Activated CD8-positive, alpha-beta memory T cell treated with anti-CD3 and anti-CD28 coated beads for 48 hours (primary cell): Measurements from ENCODE around the gene ZNF532.
A peak's percentile ranks its signal among the peaks of the same experiment; 100 is the strongest.

Source experiments
- DNase-seq, 3 experiments: peaks; one replicate each; pipeline ENCODE4 v3.0.0-alpha.2; 2020; ENCODE audit warnings: low read depth in 2 of 3, low spot score in 2 of 3

ZNF532 gene

DNA sequence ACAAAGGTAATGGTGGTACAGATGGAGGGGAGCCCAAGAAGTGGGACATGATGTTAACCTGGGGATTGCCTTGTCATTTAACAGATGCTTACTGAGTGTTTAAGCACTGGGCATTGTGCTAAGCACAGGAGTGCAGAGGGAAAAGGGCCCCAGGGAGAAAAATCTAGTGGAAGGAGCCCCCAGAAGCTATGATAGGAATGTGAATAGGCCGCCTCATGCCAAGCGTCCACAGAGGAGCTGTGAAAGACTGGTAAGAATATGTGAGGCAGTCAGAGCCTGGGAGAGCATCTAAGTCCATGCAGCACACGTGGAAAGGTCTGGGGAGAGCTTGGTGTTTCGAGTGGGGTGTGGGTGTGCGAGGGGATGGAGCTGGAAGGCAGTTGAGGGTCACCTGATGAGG is 5.5 kb downstream of the ZNF532 start:
- DNase-seq = no peak

DNA sequence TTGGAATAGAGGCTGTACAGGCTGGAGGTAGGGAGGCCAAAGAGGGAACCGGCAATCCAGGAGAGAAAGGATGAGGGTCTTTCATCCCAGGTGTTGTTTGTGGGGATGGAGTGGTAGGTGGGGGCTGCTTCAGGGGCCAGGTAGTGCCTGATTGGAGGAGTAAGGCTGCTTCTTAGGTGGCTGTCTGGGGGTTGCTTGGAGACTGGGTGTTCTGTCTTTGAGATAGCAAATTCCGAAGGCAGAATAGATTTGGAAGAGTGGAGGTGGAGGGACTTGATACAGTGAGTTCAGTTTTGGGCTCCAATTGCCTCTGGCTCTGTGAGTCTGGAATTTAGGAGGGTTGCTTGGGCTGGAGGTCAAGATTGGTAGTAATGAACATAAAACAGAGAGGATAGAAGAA is 5.9 kb downstream of the ZNF532 start:
- DNase-seq = no peak

DNA sequence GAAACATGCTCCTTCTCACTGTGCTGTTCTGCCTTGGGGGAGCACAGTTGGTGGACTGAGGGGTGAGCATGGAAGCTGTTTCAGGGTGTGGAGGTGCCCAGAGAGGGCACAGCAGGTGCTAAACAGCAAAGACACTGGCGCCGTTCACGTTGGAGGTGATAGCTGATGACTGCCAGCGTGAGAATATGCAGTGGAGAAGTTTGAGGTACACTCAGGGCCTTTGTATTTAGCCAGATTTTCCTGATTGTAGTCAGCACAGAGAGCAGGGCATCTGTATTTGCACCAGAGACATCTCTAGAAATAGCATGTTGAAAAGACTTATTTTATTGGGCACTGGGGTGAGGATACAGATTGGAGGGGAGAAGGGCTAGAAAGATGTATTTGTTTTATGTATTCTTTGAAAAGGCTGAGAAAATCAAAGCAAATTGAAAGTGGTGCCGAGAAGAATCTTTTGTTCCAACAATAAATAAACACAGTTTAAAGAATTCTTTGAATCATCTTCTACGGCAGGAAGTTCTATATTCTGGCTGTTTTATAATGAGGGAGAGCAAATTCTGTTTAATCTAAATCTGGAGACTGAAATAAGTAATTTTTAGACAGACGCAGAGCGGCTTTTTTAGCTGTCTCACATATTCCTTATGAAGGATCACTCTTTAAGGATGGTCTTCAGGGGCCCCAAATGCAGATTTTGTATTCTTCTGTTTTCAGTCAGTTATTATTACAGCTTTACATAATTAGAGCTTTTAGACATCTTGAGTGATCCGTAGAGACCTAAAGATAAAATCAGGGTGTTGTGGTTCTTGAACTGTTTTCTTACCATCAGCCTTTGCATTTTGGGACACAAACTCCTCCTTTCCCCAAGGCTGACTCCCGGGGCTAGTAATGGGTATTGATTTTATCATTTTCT is 7.1 kb downstream of the ZNF532 start:
- no peak for DNase-seq

DNA sequence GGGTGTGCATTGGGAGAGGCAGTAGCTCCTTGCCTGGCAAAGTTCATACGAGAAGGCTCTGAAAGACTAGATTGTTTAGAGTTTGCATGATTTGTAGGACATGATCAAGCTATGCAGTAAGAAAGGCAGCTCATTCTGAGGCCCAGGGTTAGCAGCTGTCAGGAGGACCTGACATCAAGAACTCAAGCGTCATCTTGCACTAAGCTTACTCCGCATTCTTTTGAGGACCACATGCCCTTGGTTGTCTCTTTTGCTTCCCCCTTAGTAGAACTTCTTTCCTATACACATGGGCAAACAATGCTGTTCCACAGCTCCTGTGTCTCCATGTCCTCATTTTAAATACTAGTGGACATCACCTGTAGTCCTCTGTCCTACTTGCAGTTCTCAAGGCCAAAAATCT is 14.0 kb downstream of the ZNF532 start:
- no peak for DNase-seq

DNA sequence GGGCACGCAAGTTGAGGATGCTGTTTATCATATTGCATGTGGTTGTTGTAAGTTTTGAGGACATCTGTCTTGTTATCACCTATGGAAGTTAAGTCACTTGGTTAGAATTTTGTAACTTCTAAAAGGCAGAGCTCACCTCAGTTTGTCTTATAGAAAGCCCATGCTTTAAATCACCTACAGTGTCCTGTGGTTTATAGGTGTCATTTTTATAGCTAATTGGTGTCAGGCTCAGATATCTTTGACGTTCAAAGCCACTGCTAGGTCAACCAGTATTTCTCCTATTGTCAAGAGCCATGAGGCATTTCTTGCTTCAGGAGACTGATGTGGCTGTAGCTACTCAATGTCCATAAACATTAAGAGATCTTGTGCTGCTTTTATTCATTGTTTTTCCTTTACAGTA is 16.8 kb downstream of the ZNF532 start:
- no peak for DNase-seq

DNA sequence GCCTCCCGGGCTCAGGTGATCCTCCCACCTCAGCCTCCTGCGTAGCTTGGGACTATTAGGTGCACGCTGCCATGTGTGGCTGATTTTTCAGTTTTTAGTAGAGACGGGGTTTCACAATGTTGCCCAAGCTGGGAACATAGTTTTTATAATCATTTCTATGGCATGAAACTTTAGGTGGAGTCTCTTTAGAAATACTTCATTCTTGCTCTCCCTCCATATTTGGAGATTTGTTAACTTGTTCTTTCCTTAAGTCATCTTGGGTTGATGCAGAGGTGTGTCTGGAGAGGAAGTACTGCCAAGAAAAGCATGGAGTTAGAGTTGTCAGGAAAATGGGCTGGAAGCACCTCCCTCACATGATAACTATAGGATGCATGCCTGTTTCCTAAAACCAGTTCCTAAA is 17.4 kb downstream of the ZNF532 start:
- DNase-seq = no peak

DNA sequence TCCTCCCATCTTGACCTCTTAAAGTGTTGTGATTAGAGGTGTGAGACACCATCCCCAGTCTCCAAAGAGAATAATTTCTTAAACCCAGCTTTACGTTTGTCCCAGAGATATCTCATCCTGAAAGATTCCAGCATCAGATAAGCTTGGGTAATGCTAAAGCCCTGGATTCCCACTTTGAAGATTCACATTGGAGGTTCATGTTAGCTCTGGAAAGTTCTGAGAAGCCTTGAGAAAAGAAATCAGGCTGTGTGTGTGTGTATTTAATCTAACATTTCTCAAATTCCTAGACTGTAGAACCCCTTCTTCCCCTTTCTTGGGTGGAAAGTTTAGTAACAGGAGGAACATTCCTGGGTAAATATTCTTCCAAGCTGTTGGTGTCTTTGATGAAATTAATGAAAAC is 18.0 kb downstream of the ZNF532 start:
- no peak for DNase-seq

DNA sequence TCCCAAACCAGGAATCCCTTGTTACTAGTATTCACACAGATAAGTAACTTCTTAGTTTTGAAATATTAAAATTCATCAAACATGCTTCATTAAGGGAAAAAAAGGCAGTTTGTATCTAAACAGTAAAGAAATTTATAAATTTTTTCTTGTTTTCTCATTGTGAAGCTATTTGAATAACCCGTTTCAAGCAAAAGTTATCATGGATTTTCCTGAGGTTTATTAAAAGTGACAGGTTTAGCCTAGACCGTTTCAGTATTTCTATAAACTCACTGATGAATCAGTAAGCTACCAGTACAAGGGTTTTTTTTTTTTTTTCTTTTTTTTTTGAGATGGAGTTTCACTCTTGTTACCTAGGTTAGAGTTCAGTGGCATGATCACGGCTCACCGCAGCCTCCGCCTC is 20.0 kb downstream of the ZNF532 start:
- DNase-seq = no peak

DNA sequence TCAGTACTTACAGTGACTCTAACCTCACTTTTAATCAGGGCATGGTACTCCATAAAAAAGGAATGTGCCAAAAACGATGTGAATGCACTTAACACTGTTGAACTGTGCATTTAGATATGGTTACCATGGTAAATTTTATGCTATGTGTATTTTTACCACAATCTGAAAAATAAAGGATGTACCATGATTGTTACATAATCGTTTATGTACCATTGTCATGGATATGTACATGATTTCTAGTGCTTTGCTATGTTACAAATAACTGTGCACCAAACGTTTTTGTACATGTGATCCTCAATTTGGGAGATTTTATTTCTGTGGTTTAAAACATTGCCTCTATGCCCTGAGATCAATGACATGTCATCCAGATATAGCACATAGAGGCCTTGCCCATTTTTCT is 21.8 kb downstream of the ZNF532 start:
- no peak for DNase-seq

DNA sequence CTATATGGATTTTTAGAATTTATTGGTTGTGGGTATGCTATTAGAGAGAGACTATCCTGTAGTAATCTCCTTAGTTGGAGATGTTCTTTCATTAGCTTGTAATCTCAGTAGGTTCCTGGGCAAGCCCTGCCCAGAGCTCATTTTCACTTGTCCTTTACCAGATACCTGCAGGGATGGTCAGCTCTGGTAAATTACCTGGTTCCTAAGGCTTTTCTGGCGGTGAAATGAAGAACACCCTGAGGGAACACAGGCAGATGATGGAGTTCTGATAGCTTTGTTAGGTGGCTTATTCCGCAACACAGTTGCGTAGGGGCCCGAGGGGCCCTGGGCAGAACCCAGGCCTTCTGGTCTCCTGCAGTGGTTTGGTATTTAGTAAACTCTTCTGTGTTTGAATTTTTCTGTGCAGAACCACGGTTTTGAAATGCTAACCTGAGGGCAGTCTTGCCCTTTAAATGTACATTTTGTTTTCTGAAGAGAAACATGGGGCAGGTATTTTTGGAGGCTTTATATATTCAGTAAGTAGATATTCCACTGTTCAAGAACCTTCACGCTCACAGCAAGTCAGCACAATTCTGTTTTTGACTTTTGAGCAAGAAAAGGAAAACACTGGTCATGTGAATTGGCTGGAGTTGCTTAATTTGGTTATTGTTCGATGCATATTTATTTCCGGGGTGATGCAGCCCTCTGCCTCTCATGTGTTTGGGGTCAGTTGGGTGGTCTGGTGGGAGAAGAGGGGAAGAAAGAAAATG is 22.4 kb downstream of the ZNF532 start:
- DNase-seq = no peak

DNA sequence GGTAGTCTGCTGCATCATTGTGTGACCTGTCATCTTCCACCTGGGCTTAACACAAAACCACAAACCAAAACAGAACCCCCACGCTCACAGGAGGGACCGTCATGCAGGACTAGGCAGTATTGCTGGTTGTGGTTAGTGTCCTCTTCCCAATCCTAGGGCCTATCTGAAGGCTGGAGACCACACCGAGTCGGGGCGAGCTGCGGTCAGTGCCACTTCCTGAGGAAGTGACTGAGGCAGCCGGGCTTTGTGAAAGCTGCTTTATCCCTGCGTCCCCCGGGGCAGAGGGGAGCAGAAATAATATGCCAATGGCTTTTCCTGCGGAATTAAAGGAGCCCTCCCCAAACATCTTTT is 22.9 kb downstream of the ZNF532 start:
- DNase-seq = peak in 1 of 3 experiments; percentile 14

DNA sequence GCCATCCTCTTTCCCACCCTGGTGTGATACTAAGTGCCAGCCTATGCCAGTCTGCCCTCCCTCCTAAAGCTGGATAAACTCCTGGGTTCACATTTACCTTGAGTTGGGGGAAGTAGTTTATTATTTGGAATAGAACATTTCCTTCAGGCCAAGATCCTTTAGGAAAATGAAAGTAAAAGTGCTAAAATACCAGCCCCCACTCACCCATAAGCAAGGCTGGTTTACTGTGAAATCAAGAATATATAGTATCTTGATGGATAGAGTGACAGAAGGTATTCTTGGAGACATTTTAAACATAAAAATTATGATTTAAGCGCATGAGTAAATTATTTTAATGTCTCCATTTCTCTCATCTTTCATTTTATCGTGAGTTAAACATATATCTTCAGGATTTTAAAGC is 27.1 kb downstream of the ZNF532 start:
- DNase-seq = no peak

DNA sequence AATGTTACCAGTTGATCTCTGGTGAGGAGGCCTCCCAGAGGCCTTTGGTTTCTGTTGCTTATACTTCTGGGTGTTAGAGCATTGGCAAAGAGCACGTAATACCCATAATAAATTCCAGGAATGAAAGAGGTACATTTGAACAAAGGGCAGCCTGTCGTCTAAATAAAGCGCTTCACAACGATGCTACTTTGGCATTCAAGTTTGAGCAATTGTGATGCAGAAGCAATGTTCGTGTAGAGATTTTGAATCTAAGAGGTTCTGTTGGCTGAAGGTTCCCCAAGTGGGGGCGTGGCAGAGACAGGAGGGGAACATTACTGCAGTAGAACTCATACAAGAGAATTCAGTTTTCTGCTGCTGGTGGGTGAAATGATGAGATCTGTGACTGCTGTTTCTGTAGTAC is 27.8 kb downstream of the ZNF532 start:
- DNase-seq = no peak

DNA sequence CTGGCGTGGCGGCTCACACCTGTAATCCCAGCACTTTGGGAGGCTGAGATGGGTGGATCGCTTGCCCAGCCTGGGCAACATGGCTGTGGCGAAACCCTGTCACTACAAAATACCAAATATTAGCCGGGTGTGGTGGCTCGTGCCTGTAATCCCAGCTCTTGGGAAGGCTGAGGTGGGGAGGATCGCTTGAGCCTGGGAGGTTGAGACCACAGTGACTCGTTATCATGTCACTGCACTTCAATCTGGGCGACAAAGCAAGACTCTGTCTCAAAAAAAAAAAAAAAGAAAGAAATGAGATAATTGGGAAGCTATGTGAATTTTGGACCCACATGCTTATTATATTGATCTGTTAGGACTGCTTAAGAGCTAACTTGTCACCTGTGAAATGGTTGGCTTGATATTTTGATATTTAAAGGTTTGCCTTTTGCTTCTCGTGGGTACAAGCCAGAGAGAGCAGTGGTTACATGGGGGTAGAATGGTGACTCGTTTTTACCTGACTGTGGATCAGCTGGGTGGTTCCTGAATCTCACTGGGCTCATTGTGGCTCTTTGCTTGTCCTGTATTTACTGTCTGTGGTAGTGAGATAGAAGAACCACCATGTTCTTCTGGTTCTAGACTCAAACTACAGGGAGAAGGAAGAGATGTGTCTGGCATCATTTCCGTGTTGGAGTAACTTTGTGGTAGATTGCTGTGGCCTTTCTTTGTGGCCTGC is 28.9 kb downstream of the ZNF532 start:
- DNase-seq = no peak

DNA sequence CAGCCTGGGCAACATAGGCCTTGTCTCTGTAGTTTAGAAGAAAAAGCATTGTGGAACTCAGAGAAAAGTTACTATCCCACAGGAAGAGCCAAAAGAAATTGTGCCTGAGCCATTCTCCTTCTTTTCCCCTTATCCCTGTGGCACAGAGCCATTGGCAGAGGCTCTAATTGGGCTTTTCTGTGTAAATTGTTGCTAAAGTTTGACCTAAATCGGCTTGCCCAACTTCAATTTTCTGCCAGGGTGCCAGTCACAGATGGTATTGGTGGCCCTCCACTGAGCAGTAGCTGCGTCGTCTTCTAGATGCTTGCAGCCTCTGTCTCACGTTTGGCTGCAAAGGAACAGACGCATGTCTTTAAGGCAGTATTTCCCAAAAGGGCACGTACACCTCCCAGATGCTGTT is 30.3 kb downstream of the ZNF532 start:
- no peak for DNase-seq

DNA sequence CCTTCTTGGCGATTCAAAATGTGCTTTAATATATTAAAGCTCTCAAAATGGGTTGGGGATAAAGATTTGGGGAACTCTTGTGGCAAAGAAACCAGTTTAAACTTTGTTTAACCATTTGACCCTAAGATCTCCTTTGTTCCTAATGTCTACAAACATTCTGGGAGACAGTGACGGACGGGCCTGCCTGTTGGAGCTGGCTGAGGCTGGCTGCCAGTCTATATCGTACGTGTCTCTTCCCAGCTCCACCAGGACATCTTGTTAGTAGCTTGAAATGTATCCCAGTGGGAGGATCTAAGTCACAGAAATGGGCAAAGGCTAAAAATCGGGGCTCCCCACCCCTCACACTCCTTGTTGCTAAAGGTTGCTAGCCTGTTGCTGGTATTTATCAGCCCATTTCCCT is 30.7 kb downstream of the ZNF532 start:
- DNase-seq = no peak

DNA sequence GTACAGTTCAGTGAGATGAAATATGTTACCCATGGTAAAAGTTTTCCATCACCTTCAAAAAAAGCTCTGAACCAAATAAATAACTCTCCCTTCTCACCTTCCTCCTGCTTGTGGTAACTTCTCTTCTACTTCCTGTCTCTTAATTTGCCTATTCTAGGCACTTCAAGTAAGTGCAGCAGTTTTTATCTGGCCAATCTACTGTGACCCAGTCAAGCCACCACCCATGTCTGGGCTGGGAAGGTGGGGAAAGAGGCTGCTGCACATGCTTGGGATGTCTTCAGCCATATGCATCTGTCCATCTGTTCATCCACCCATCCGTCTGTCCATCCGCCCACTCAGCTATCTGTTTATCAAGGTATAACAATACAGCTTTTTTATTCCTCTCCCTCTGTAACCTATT is 31.6 kb downstream of the ZNF532 start:
- no peak for DNase-seq

DNA sequence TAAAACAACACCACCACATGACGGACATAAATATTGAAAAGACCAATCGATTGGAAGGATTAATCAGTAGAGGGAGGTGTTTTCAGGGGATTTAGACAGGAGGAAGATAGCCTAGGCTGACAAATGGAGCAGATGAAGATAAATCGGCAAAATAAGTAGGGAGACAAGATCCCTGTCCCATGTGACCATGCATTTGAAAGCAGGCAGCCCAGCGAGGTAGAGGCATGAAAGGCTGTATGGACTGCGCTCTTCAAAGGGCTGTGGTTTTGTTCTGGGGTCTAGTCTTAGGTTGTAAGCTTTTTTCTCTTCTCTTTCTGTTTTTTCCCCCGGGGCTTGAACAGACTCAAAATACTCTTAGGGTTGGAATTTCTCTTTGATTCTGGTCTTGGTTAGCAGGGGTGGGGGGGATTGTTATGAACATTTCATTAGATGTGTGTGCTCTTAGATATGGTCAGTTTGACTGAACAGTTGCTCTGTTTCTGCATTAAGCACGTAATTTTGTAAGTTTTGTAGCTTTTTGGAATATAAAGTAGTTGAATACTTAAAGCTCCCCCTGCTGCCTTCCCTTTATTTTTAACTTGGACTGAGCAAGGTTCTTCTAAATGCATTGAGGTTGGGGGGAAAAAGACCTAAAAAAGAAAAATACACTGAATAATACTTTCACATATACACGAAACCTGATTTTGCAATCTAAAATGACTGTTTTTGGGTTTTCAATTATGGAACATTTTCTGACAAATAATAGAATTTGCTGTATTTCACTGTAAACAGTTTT is 32.2 kb downstream of the ZNF532 start:
- no peak for DNase-seq

DNA sequence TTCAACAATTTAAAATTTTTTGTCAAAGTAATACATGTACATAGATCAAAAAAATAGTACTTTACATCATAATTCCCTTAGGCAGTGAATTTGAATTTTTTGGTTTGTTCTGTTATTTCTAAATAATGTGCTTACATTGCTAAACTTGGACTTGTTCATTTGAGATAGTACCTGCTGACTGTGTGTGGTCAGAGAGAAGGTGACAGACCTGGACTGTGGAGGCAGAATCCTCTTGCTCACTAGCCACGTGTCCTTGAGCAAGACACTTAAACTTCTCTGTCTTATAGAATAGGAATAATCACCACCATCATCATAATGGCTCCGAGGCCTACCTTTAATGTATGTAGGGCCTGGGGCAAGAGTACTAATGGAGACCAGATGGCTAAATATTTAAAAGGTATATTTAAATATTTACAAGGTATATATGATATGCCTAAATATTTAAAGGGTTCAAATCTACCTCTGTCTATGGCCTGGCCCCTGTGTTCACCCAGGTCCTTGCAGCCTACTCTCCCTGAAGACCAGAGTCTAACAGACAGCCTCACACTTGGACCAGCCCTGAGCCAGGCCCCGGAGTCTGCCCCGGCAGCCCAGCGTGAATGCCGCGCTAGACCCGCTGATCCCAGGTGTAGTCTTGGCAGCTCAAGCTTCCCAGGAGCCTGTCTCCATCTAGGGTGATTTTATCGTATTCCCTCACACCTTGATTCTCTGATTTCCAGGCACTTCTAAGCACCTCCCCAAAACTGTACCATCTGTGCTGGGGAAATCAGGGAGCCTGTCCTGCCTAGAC is 33.5 kb downstream of the ZNF532 start:
- no peak for DNase-seq

DNA sequence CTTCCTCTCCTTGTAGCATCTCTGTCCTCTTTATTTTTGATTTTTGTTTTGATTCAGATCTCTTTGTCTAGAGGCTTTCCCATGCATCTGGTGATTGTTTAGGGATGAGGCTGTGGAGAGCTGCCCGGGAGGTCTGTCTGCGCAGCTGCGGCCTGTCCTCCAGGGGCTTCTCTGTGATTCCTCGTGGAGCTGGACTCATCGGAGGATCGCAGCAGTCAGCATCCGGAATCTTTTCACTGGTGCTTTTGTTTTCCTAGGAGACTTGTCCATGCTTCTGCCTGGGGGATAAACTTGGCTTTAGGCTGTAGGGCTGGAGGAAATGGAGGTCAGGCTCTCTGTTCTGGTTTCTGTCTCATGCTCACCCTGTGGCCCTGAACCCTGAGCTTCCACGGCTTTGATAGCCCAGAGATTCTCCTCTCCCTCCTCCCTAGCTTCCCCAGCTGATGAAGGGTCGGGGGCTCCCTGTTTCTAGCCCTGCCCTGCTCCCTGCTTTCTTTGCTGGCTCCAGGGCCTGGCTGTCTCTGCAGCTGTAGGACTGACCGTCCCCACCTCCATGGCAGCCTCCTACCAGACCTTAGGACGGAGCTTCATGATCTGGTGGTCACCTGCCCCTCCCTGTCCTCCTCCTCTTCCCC is 35.5 kb downstream of the ZNF532 start:
- DNase-seq = no peak
